ENCODE data around the gene RYR1. TPM values are rescaled to one million over a fixed set of nuclear protein-coding genes. Genes with fewer than 3 reads are reported as not detected.
A peak's percentile ranks its signal among the peaks of the same experiment; 100 is the strongest.

The RYR1 gene
- total and polyA plus RNA-seq, 2 experiments from 2014 or later, result under 0.01 TPM; not detected in 1

- TF ChIP-seq EZH2 (IDR thresholded peaks at IDR 0.05; ENCODE audit: insufficient read depth, poor library complexity, severe bottlenecking), result no peak
- TF ChIP-seq EZH2phosphoT487 (IDR thresholded peaks at IDR 0.05; ENCODE audit: insufficient read depth, low read depth), result no peak
- Histone ChIP-seq H3K9me3 (ENCODE audit: low read depth) (no peaks in the 10 kb centered on the region), H3K36me3 (ENCODE audit: low read depth) (no peaks in the 10 kb centered on the region), H2AFZ (peak overlapping the region; percentile 84; the same call in 1 of the 2 replicates), H3K27me3 (replicated peaks; ENCODE audit: insufficient read depth) (no peaks in the 10 kb centered on the region; the same call in 1 of the 2 replicates), H3K4me3 (no peak overlapping the region), H3K79me2 (ENCODE audit: insufficient read depth) (no peaks in the 10 kb centered on the region), H3K27ac (no peak overlapping the region), H3F3A (ENCODE audit: insufficient read depth) (peaks cover 9% of the 10 kb centered on the region), H3K4me1 (ENCODE audit: insufficient read depth) (0 out of 2 replicates have a peak, but pooled peaks cover 5% of the 10 kb centered on the region), H3K4me2 (ENCODE audit: unreplicated experiment) (no peak overlapping the region), H3K9ac (no peak overlapping the region), H4K20me1 (ENCODE audit: insufficient read depth) (no peaks in the 10 kb centered on the region), H3K9me2 (ENCODE audit: insufficient read depth) (no peaks in the 10 kb centered on the region)
- in situ Hi-C loops (cut with MboI), result no loop called here
- 72 to 79% methylated on average over 8 of the region's 8 CpGs for WGBS, 2 experiments (ENCODE audit: low coverage in 1 of 2, low lambda C conversion rate in 2 of 2, missing lambda C conversion rate in 2 of 2)
- peak; percentile 32 for DNase-seq
Observed at GRCh38 chr19:38545596-38545995, 112.1 kb downstream of the RYR1 start.

GRCh38 chr19:38547421-38547820 is 113.9 kb downstream of the RYR1 start:
- in situ Hi-C loops (cut with MboI), result no loop called here

GRCh38 chr19:38549061-38549460 is 115.6 kb downstream of the RYR1 start:
- Histone ChIP-seq H3K4me3 (no peak overlapping the region), H3K27ac (no peak overlapping the region), H3K9me2 (ENCODE audit: insufficient read depth) (no peaks in the 10 kb centered on the region), H3K79me2 (ENCODE audit: insufficient read depth) (no peaks in the 10 kb centered on the region), H2AFZ (no peak overlapping the region), H3K36me3 (ENCODE audit: low read depth) (no peaks in the 10 kb centered on the region), H3K4me1 (ENCODE audit: insufficient read depth) (0 out of 2 replicates have a peak, but pooled peaks cover 5% of the 10 kb centered on the region), H3F3A (ENCODE audit: insufficient read depth) (peaks cover 9% of the 10 kb centered on the region), H3K9ac (no peak overlapping the region), H3K4me2 (ENCODE audit: unreplicated experiment) (no peak overlapping the region), H3K9me3 (ENCODE audit: low read depth) (no peaks in the 10 kb centered on the region), H4K20me1 (ENCODE audit: insufficient read depth) (no peaks in the 10 kb centered on the region), H3K27me3 (replicated peaks; ENCODE audit: insufficient read depth) (no peaks in the 10 kb centered on the region; the same call in 1 of the 2 replicates)
- 75 to 84% methylated on average over 5 of the region's 5 CpGs for WGBS, 2 experiments (ENCODE audit: low coverage in 1 of 2, low lambda C conversion rate in 2 of 2, missing lambda C conversion rate in 2 of 2)
- TF ChIP-seq EZH2 (IDR thresholded peaks at IDR 0.05; ENCODE audit: insufficient read depth, poor library complexity, severe bottlenecking) (no peak), EZH2phosphoT487 (IDR thresholded peaks at IDR 0.05; ENCODE audit: insufficient read depth, low read depth) (no peak)
- DNase-seq, result no peak
- in situ Hi-C loops (cut with MboI), result no loop called here

More at GRCh38 chr19:38547421-38547820, 113.9 kb downstream of the RYR1 start:
- Histone ChIP-seq H3K79me2 (ENCODE audit: insufficient read depth) (no peaks in the 10 kb centered on the region), H3K27ac (no peak overlapping the region), H3K9me2 (ENCODE audit: insufficient read depth) (no peaks in the 10 kb centered on the region), H4K20me1 (ENCODE audit: insufficient read depth) (no peaks in the 10 kb centered on the region), H3K9me3 (ENCODE audit: low read depth) (no peaks in the 10 kb centered on the region), H3K4me3 (no peak overlapping the region), H3K4me2 (ENCODE audit: unreplicated experiment) (no peak overlapping the region), H3K9ac (no peak overlapping the region), H3K36me3 (ENCODE audit: low read depth) (no peaks in the 10 kb centered on the region), H3K4me1 (ENCODE audit: insufficient read depth) (0 out of 2 replicates have a peak, but pooled peaks cover 5% of the 10 kb centered on the region), H3F3A (ENCODE audit: insufficient read depth) (peaks cover 9% of the 10 kb centered on the region), H3K27me3 (replicated peaks; ENCODE audit: insufficient read depth) (no peaks in the 10 kb centered on the region; the same call in 1 of the 2 replicates), H2AFZ (no peak overlapping the region)
- 75 to 81% methylated on average over 4 to 5 of the region's 5 CpGs for WGBS, 2 experiments (ENCODE audit: low coverage in 1 of 2, low lambda C conversion rate in 2 of 2, missing lambda C conversion rate in 2 of 2)
- TF ChIP-seq EZH2phosphoT487 (IDR thresholded peaks at IDR 0.05; ENCODE audit: insufficient read depth, low read depth) (no peak), EZH2 (IDR thresholded peaks at IDR 0.05; ENCODE audit: insufficient read depth, poor library complexity, severe bottlenecking) (no peak)
- no peak for DNase-seq

- H3K36me3 ChIP-seq (ENCODE audit: low read depth), result no peaks in the 10 kb centered on the region
- no peaks in the 10 kb centered on the region for H3K4me1 ChIP-seq (ENCODE audit: insufficient read depth)
- no peak overlapping the region for H3K27ac ChIP-seq
- no peaks in the 10 kb centered on the region for H3K9me2 ChIP-seq (ENCODE audit: insufficient read depth)
- H2AFZ ChIP-seq, result no peak overlapping the region
- H3K9me3 ChIP-seq (ENCODE audit: low read depth), result no peaks in the 10 kb centered on the region
- H3F3A ChIP-seq (ENCODE audit: insufficient read depth), result peaks cover 4% of the 10 kb centered on the region
- H3K4me2 ChIP-seq (ENCODE audit: unreplicated experiment), result no peak overlapping the region
- H3K27me3 ChIP-seq (replicated peaks; ENCODE audit: insufficient read depth), result no peaks in the 10 kb centered on the region; the same call in 1 of the 2 replicates
- H3K4me3 ChIP-seq, result no peak overlapping the region
- no peaks in the 10 kb centered on the region for H3K79me2 ChIP-seq (ENCODE audit: insufficient read depth)
- TF ChIP-seq EZH2 (IDR thresholded peaks at IDR 0.05; ENCODE audit: insufficient read depth, poor library complexity, severe bottlenecking), result no peak
- no peak overlapping the region for H3K9ac ChIP-seq
- in situ Hi-C loops (cut with MboI), result no loop called here
- 73% methylated on average over 4 of the region's 4 CpGs for WGBS, 2 experiments (ENCODE audit: low coverage in 1 of 2, low lambda C conversion rate in 2 of 2, missing lambda C conversion rate in 2 of 2)
- H4K20me1 ChIP-seq (ENCODE audit: insufficient read depth), result no peaks in the 10 kb centered on the region
- no peak for DNase-seq
Observed at GRCh38 chr19:38549942-38550341, 116.5 kb downstream of the RYR1 start.

- Histone ChIP-seq H3K27me3 (replicated peaks; ENCODE audit: insufficient read depth) (no peaks in the 10 kb centered on the region; the same call in 1 of the 2 replicates), H3K4me3 (no peak overlapping the region), H3K9me2 (ENCODE audit: insufficient read depth) (no peaks in the 10 kb centered on the region), H3K9me3 (ENCODE audit: low read depth) (no peaks in the 10 kb centered on the region), H3F3A (ENCODE audit: insufficient read depth) (no peaks in the 10 kb centered on the region), H2AFZ (no peak overlapping the region), H3K36me3 (ENCODE audit: low read depth) (no peaks in the 10 kb centered on the region), H3K4me1 (ENCODE audit: insufficient read depth) (no peaks in the 10 kb centered on the region), H3K9ac (no peak overlapping the region), H3K27ac (no peak overlapping the region), H4K20me1 (ENCODE audit: insufficient read depth) (no peaks in the 10 kb centered on the region), H3K4me2 (ENCODE audit: unreplicated experiment) (no peak overlapping the region), H3K79me2 (ENCODE audit: insufficient read depth) (no peaks in the 10 kb centered on the region)
- no peak for DNase-seq
- 29 to 34% methylated on average over 3 of the region's 3 CpGs for WGBS, 2 experiments (ENCODE audit: low coverage in 1 of 2, low lambda C conversion rate in 2 of 2, missing lambda C conversion rate in 2 of 2)
- in situ Hi-C loops (cut with MboI), result no loop called here
- TF ChIP-seq EZH2 (IDR thresholded peaks at IDR 0.05; ENCODE audit: insufficient read depth, poor library complexity, severe bottlenecking) (no peak), EZH2phosphoT487 (IDR thresholded peaks at IDR 0.05; ENCODE audit: insufficient read depth, low read depth) (no peak)
Observed at GRCh38 chr19:38550376-38550775, 116.9 kb downstream of the RYR1 start.

Measured in GM23248 (cell line).